ENCODE results near the gene ULK3.

Gene ULK3

GRCh38 chr15:74799255-74799855, 43.6 kb downstream of the ULK3 start:
- DNase-seq (ENCODE audit: low read depth in 2 of 2): no peak

- no peak for DNase-seq (ENCODE audit: low read depth in 2 of 2)
These were observed 44.3 kb downstream of the ULK3 start for GRCh38 chr15:74798388-74799254.

DNA sequence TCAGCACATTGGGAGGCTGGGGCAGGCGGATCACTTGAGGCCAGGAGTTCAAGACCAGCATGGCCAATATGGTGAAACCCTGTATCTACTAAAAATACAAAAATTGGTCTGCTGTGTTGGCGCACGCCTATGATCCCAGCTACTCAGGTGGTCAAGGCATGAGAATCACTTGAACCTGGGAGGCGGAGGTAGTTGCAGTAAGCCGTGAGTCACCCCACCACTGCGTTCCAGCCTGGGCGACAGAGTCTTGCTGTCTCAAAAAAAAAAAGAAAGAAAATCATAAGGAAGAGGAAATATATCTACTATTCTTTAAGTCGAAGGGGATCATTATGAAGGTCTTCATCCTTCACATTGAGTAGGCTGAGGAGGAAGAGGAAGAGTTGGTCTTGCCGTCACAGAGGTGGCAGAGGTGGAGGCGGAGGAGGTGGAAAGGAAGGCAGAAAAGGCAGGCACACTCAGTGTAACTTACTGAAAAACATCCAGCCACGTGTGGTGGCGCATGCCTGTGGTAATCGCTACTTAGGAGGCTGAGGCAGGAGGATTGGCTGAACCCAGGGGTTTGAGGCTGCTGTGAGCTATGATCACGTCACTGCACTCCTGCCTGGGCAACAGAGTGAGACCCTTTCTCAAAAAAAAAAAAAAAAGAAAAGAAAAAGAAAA, 46.9 kb downstream of the ULK3 start:
- DNase-seq (ENCODE audit: low read depth in 2 of 2): no peak

GRCh38 chr15:74794970-74795349, 48.0 kb downstream of the ULK3 start:
- DNase-seq (ENCODE audit: low read depth in 2 of 2): no peak

DNA sequence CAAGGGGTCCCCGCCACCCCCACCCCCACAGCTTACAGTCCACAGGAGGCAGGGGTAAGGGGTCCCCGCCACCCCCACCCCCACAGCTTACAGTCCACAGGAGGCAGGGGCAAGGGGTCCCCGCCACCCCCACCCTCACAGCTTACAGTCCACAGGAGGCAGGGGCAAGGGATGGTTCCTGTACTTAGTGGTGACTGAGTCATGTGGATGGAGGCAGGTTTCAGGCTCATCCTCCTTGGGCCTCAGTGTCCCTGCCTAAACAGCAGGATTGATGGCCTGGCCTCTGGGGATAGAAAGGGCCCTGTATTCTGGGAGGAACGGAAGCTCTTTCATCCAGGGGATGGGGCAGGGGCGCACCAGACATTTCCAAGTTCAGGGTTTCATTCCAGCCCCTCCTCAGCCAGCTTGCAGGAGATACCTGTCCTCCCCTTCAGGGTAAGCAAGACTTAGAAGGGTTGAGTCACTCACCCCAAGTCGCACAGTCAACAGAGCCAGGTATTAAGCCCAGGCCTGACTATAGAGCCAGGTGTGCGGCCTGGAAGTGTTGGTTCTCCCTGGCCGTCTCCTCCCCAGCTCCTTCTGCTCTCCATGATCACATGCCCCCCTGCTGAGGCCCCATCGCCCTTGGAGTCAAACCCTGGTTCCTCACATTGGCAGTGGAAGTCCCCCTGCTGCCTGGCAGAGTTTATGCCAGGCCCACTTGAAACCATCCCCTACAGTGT, 48.5 kb downstream of the ULK3 start:
- DNase-seq (ENCODE audit: low read depth in 2 of 2): no peak

GRCh38 chr15:74793135-74794028, 49.6 kb downstream of the ULK3 start:
- no peak for DNase-seq (ENCODE audit: low read depth in 2 of 2)

GRCh38 chr15:74792227-74793016, 50.5 kb downstream of the ULK3 start:
- no peak for DNase-seq (ENCODE audit: low read depth in 2 of 2)

- no peak for DNase-seq (ENCODE audit: low read depth in 2 of 2)
These were observed 51.3 kb downstream of the ULK3 start for GRCh38 chr15:74791667-74792066.

GRCh38 chr15:74791007-74791406, 51.9 kb downstream of the ULK3 start:
- no peak for DNase-seq (ENCODE audit: low read depth in 2 of 2)

GRCh38 chr15:74790080-74790916, 52.7 kb downstream of the ULK3 start:
- DNase-seq (ENCODE audit: low read depth in 2 of 2): no peak

GRCh38 chr15:74789741-74790079, 53.2 kb downstream of the ULK3 start:
- DNase-seq (ENCODE audit: low read depth in 2 of 2): no peak

DNA sequence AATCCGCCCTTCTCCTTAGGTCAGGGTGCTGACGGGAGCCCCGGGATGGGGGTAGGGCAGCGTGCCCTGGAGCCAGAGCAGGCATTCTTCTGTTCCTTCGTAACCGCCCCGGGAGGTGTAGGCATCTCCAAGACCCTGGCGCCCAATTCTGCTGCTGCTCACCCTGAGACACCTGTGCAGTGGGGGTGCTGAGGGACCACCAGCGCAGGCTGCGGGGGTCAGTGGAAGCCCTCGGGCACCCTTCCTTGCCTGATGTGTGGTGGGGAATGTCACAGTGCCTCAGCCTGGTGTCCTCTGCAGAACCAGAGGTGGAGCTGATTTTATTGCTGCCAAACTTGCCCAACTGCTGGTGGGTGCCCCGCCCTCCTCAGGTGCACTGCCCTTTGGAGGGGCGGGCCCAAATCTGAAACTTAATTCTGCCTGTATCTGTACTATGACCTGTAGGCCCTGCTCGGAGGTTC, 53.8 kb downstream of the ULK3 start:
- no peak for DNase-seq (ENCODE audit: low read depth in 2 of 2)

DNA sequence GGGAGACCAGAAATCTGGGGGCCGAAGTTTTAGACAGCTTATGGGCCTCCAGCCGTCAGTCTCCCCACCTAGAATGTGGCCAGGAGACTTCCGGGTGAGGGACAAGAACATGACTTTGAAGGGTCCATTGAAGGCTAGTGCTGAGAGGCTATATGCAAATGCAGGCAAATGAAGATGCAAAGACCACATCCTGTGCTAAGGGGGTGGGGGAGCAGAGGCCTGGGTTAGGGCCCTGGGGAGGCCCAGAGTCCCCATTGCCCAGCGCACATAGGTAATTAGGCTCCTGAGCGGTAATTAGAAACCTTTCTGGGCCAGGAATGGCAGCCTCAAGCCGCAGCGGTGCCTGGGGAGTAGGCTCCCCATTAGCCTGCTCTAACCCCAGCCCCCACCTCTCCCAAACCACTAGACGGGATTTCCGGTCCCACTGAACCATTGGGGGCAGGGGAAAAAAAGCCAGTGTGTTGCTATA, 54.2 kb downstream of the ULK3 start:
- DNase-seq (ENCODE audit: low read depth in 2 of 2): no peak

DNA sequence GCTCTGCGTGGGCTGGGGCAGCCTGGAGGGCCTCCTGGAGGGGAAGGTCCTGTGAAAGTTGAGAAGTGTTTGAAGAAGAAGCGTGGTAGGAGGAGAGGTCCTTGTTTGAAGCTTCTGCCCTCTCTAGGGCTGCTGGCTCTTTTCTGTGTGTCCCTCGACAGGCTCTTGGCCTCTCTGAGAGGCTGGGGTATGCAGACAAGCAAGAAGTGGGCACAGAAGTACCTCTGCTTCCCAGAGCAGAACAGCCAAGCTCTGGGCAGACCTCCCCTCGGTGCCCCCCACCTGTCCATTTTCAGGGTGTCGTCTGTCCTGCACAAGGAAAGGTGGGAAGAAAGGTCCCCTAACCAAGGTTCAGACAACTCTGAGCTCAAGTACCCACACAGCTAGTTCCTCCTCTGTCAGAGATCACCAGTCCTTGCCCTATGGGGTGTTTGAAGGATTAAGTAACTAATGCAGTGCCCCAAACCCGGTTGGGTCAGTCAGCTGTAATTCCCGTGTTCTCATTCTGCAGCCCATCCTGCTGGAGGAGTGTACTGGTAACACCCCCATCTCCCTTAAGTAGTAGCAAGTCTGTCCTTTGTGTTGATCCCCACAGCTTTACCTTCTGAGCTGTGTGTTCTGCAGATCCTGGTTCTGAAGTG, 54.8 kb downstream of the ULK3 start:
- no peak for DNase-seq (ENCODE audit: low read depth in 2 of 2)

- DNase-seq (ENCODE audit: low read depth in 2 of 2): peak in 1 of 2 donors; percentile 74
These were observed 55.5 kb downstream of the ULK3 start for GRCh38 chr15:74787251-74788041.

GRCh38 chr15:74786551-74787165, 56.3 kb downstream of the ULK3 start:
- DNase-seq (ENCODE audit: low read depth in 2 of 2): no peak

Data from stimulated activated CD4-positive, alpha-beta T cell treated with anti-CD3 and anti-CD28 coated beads, Interleukin-1b, Interleukin-23, amount 100 ng/mL, for 1 hour (primary cell).